Muscle layer of colon (tissue), 2 donors: ENCODE measurements around the gene MED17.
"Not testable (repeated sequence)": the region's sequence is repeated elsewhere in the genome, so short reads cannot be mapped to it uniquely, and the experiment has no call there.

ENCODE experiments used
- H3K27ac ChIP-seq: one replicate; pipeline ENCODE4 v1.7.0; 2013; ENCODE audit warnings: low read depth, mild to moderate bottlenecking, low read length, moderate library complexity
- H3K27me3 ChIP-seq, 2 donors: one replicate each; pipeline ENCODE4 v1.7.0; 2013; ENCODE audit warnings: low read length in 2 of 2, mild to moderate bottlenecking in 2 of 2; ENCODE audit not compliant: insufficient read depth in 2 of 2, control insufficient read depth in 1 of 2
- H3K36me3 ChIP-seq: one replicate; pipeline ENCODE4 v1.7.0; 2013; ENCODE audit warnings: mild to moderate bottlenecking, low read length; ENCODE audit not compliant: insufficient read depth
- H3K4me1 ChIP-seq: one replicate; pipeline ENCODE4 v1.7.0; 2013; ENCODE audit warnings: mild to moderate bottlenecking, low read length; ENCODE audit not compliant: insufficient read depth
- H3K4me3 ChIP-seq, 2 donors: one replicate each; pipeline ENCODE4 v1.7.0; 2013; ENCODE audit warnings: low read length in 2 of 2, low read depth in 1 of 2, mild to moderate bottlenecking in 1 of 2, moderate library complexity in 1 of 2
- H3K9ac ChIP-seq: one replicate; pipeline ENCODE4 v1.7.0; 2013; ENCODE audit warnings: low read length
- H3K9me3 ChIP-seq: one replicate; pipeline ENCODE4 v1.7.0; 2013; ENCODE audit warnings: mild to moderate bottlenecking, low read length
- donor health status: abdominal sarcoma.
- donor health status: Adenocarcinoma of cecum.

Gene MED17

DNA sequence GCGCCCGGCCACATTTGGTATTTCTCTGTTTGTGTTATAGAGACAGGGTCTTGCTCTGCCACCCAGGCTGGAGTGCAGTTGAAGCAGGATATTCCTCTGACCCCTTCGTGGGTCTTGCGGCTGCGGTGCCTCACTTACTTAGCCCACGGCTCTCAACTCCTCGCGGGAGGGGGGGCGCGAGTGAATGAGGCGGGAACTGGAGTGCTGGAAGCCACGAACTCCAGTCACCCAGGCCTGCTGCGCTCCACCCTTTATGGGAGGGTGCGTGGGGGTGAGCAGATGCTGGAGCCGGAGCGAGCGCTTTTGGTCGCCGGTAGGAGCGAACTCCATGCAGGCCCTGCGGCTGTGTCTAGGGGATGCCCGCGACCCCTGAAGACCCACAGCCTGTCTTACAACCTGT is 40.8 kb upstream of the MED17 start:
- Histone ChIP-seq H3K9me3 (no peaks in the 10 kb centered on the region), H3K27me3 (no peaks in the 10 kb centered on the region), H3K4me1 (peaks cover 29% of the 10 kb centered on the region), H3K4me3 (no peak overlapping the region), H3K36me3 (peaks cover 9% of the 10 kb centered on the region), H3K9ac (no peak overlapping the region), H3K27ac (no peak overlapping the region)

DNA sequence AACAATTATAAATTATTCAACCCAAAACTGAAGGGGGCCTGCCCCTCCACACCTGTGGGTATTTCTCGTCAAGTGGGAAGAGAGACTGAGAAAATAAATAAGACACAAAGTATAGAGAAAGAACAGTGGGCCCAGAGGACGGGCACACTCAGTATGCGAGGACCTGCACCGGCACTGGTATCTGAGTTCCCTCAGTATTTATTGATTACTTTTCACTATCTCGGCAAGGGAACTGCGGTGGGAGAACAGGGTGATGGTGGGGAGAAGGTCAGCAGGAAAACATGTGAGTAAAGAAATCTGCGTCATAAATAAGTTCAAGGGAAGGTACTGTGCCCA is 39.4 kb upstream of the MED17 start:
- Histone ChIP-seq H3K9ac (no peak overlapping the region), H3K9me3 (no peaks in the 10 kb centered on the region), H3K4me3 (no peak overlapping the region), H3K27me3 (no peaks in the 10 kb centered on the region), H3K4me1 (peaks cover 16% of the 10 kb centered on the region), H3K27ac (no peak overlapping the region), H3K36me3 (peaks cover 4% of the 10 kb centered on the region)

DNA sequence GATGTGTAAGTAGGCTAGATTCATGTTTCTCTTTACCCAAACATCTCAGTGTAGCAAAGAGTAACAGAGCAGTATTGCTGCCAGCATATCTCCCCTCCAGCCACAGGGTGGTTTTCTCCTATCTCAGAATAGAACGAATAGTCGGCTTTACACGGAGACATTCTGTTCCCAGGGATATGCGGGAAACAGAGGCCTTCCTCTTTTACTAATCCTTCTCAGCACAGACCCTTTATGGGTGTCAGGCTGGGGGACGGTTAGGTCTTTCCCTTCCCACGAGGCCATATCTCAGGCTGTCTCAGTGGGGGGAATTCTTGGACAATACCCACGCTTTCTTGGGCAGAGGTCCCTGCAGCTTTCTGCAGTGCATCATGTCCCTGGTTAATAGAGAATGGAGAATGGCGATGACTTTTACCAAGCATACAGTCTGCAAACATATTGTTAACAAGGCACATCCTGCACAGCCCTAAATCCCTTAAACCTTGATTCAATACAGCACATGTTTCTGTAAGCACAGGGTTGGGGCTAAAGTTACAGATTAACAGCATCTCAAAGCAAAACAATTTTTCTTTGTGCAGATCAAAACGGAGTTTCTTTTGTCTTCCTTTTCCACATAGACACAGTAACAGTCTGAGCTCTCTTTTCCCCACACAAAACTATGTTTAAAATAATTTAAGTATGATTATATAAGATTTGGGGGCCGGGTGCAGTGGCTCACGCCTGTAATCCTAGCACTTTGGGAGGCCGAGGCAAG is 38.9 kb upstream of the MED17 start:
- not testable (repeated sequence) for H3K27me3 ChIP-seq, H3K9ac ChIP-seq, H3K9me3 ChIP-seq, H3K27ac ChIP-seq, H3K36me3 ChIP-seq, H3K4me3 ChIP-seq
- H3K4me1 ChIP-seq: peaks cover 10% of the 10 kb centered on the region

DNA sequence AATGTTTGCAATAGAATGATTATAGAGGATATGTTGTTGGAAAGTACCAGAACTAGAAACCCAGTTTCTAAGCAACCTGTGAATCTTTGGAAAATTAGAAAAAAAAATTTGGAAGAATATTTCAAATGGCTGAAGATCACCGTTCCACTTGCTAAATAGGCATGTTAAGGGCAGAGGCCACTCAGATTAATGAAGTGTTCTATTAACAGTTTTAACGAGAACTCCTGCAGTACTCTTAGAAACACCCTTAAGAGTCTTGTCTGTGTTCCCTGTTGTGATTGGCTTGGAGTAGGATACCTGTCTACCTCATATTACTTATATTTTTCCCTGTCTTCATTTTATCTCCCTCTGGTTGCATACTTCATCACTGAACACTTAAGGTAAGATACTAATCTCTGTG is 38.0 kb upstream of the MED17 start:
- Histone ChIP-seq H3K4me3 (no peak overlapping the region), H3K4me1 (peaks cover 7% of the 10 kb centered on the region), H3K9me3 (no peaks in the 10 kb centered on the region), H3K27ac (no peak overlapping the region), H3K27me3 (no peaks in the 10 kb centered on the region), H3K9ac (no peak overlapping the region), H3K36me3 (peaks cover 14% of the 10 kb centered on the region)

DNA sequence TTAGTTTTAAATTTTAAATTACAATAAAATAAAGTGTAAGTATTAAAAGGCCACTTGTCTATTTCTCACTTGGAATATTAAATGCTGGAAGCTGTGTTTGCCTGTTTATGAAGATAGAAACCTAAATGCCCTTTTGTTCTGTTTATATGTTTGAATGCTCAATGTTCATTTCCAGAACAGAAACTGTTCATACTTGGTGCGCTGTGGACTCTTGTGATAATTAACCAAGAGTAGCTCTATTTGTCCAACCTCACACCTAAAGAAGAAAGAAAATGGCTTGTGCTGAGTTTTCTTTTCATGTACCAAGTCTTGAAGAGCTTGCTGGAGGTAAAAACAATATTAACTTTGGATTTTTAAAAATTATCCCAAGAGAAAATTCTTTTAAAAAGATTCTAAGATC is 37.0 kb upstream of the MED17 start:
- Histone ChIP-seq H3K4me1 (peaks cover 7% of the 10 kb centered on the region), H3K9ac (no peak overlapping the region), H3K27me3 (no peaks in the 10 kb centered on the region), H3K9me3 (no peaks in the 10 kb centered on the region), H3K27ac (no peak overlapping the region), H3K36me3 (peaks cover 14% of the 10 kb centered on the region), H3K4me3 (no peak overlapping the region)

DNA sequence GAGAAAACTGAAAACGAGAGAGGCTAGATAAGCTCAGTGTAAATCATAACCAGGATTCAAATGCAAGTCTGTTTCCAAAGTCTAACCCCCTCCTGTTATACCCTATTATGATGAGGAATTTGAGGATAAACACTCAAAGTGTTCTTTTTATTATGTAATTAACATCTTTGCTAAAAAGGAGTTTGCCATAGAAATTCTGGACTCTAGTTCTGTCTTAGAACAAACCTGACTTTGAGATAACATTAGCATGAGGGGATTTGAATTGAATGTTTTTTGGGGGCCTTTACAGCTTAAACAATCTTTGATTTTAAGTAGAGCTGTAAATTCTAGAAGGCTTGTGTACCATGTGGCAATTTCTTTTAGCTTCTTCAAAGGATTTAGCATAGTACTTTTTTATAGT is 33.1 kb upstream of the MED17 start:
- H3K4me3 ChIP-seq: no peak overlapping the region
- H3K9me3 ChIP-seq: no peaks in the 10 kb centered on the region
- H3K4me1 ChIP-seq: no peaks in the 10 kb centered on the region
- H3K27me3 ChIP-seq: no peaks in the 10 kb centered on the region
- H3K27ac ChIP-seq: no peak overlapping the region
- peaks cover 21% of the 10 kb centered on the region for H3K36me3 ChIP-seq
- H3K9ac ChIP-seq: no peak overlapping the region

DNA sequence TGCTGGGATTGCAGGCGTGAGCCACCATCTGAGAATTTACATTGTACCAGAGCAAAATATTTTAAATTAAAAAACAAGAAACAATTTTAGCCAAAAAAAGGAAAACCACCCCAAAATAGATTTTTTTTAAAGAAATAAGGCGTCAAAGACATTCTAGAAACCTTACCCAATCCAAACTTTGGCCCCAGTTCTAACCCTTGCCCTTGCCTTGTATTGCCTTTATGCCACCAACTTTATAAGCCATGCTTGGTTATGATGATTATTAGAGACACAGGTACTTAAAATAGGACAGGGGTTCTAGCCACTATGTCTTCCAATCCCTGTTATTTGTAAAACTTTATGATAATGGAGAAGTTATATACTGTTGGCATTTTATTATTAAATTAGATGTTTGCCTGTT is 30.8 kb upstream of the MED17 start:
- Histone ChIP-seq H3K4me3 (no peak overlapping the region), H3K9ac (no peak overlapping the region), H3K9me3 (no peaks in the 10 kb centered on the region), H3K27me3 (no peaks in the 10 kb centered on the region), H3K27ac (no peak overlapping the region), H3K4me1 (no peaks in the 10 kb centered on the region), H3K36me3 (peaks cover 35% of the 10 kb centered on the region)

DNA sequence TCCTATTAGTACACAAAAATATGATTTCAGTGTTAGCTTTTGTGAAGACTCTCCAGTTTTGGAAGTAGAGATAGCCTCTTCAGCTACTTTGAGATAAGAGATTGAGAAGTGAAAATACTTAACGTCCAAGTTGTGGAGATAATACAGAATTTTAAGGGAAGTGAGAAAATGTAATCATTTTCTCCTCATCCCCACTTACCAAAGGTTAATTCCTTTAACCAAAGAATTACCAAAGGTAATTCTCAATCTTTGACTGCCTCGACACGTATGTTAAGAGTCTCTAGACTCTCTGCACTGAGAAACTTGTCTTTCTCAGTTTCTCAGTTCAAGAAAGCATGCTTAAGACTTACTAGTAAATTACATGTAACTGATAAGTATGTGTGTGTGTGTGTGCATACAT is 27.3 kb upstream of the MED17 start:
- Histone ChIP-seq H3K4me3 (no peak overlapping the region), H3K27me3 (no peaks in the 10 kb centered on the region), H3K4me1 (no peaks in the 10 kb centered on the region), H3K27ac (no peak overlapping the region), H3K9me3 (no peaks in the 10 kb centered on the region), H3K36me3 (peaks cover 36% of the 10 kb centered on the region), H3K9ac (no peak overlapping the region)

DNA sequence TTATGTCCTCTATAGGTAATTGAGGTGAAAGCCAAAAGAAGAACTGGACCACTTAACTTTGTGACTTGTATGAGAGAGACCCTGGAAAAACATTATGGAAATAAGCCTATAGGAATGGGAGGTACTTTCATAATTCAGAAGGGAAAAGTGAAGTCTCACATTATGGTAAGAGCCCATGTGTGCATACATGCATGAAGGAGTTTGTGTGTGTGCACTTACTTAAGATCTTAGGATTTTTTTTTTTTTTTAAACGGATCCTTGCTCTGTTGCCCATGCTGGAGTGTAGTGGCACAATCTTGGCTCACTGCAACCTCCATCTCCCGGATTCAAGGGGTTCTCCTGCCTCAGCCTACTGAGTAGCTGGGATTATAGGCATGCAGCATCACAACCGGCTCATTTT is 26.8 kb upstream of the MED17 start:
- Histone ChIP-seq H3K4me3 (no peak overlapping the region), H3K36me3 (peaks cover 38% of the 10 kb centered on the region), H3K27me3 (no peaks in the 10 kb centered on the region), H3K9ac (no peak overlapping the region), H3K27ac (no peak overlapping the region), H3K4me1 (no peaks in the 10 kb centered on the region), H3K9me3 (no peaks in the 10 kb centered on the region)

DNA sequence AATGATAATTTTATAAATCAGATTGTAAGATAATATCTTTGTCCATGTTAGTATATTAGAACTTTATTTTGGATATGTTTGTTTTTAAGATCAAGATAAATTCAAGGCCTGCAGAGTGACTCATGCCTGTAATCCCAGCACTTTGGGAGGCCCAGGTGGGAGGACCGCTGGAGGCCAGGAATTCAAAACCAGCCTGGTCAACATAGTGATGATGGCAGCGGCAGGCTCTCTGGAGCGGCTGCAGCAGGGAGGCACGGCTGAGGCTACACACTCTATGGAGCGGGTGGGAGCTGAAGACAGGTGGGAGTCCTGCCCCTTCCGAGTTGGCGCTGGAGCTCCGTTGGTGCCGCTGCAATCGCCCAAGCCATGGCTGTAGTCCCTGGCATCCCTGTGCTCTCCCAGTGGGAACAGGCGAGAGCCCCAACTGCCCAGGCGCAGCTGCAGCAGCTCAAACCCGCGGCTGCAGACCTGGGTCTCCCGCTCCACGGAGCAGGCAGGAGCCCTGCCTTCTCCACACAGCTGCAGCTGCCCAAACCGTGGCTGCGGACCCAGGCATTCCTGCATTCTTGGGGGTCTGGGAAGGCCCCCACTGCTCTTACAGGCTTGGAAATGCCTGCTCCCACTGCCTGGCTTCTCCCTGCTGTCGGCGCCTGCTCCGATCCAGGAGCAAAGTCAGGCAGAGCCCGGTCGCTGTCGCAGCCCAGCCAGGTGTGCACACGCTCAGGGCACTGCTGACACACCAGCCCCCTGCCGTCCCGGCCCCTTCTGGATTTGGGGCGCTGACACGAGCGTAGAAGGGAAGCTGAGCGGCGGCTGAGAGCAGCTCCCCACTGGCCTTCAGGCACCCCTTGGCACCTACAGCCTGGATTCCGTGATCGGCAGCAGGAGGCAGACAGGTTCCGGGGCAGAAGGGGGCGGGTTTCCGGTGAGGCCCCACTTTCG is 25.9 kb upstream of the MED17 start:
- Histone ChIP-seq H3K27ac (no peak overlapping the region), H3K9me3 (no peaks in the 10 kb centered on the region), H3K4me3 (no peak overlapping the region), H3K9ac (no peak overlapping the region), H3K36me3 (peaks cover 42% of the 10 kb centered on the region), H3K27me3 (no peaks in the 10 kb centered on the region), H3K4me1 (no peaks in the 10 kb centered on the region)

DNA sequence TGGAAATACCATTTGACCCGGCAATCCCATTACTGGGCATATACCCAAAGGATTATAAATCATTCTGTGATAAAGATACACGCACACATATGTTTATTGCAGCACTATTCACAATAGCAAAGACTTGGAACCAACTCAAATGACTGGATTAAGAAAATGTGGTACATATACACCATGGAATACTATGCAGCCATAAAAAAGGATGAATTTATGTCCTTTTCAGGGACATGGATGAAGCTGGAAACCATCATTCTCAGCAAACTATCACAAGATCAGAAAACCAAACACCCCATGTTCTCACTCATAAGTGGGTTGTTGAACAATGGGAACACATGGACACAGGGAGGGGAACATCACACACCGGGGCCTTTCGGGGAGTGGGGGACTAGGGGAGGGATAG is 25.0 kb upstream of the MED17 start:
- H3K27me3 ChIP-seq, H3K4me1 ChIP-seq, H3K9me3 ChIP-seq, H3K9ac ChIP-seq, H3K27ac ChIP-seq, H3K4me3 ChIP-seq: not testable (repeated sequence)
- peaks cover 41% of the 10 kb centered on the region for H3K36me3 ChIP-seq

DNA sequence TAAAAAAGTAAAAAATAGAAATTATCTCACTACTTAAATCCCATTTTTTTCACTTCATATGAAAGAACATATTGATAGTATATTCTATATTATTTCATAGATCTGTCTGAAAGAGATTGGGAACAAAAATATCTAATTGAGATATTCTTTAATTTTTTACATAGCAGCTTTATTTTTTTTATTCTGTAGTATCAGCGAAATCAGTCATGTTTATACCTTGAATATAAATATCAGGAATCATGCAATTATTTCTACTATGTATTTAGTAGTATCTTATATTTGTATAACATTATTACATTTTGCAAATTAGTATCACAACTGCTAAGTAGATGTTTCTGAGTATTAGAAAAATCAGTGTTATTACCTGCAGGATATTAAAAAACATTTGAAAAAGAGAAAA is 22.2 kb upstream of the MED17 start:
- H3K27me3 ChIP-seq: no peaks in the 10 kb centered on the region
- peaks cover 4% of the 10 kb centered on the region for H3K4me1 ChIP-seq
- no peaks in the 10 kb centered on the region for H3K9me3 ChIP-seq
- no peak overlapping the region for H3K4me3 ChIP-seq
- no peak overlapping the region for H3K9ac ChIP-seq
- no peak overlapping the region for H3K27ac ChIP-seq
- H3K36me3 ChIP-seq: peaks cover 39% of the 10 kb centered on the region
